GM23248 (cell line): ENCODE data around the gene TMPRSS15. TPM values are rescaled to one million over a fixed set of nuclear protein-coding genes. Genes with fewer than 3 reads are reported as not detected.

Experiments used
- DNase-seq: peaks from one replicate; pipeline ENCODE4 v3.0.0-alpha.2; 2015
- H2AFZ ChIP-seq: fragments of 200-600 bp; sonication (generic); 2 replicates; pipeline ENCODE4 v1.6.1; 2016; ENCODE audit warnings: antibody characterized with exemption
- H3F3A ChIP-seq: fragments of 200-600 bp; sonication (generic); 2 replicates; pipeline ENCODE4 v1.6.1; 2016; ENCODE audit warnings: mild to moderate bottlenecking, antibody characterized with exemption, mixed run types; ENCODE audit not compliant: insufficient read depth
- H3K27ac ChIP-seq: fragments of 200-600 bp; sonication (generic); 2 replicates; pipeline ENCODE4 v1.5.1; 2016; ENCODE audit warnings: mild to moderate bottlenecking
- H3K27me3 ChIP-seq: fragments of 200-600 bp; sonication (generic); replicated peaks from 2 replicates; pipeline ENCODE4 v1.6.1; 2016; ENCODE audit warnings: mild to moderate bottlenecking; ENCODE audit not compliant: insufficient read depth
- H3K36me3 ChIP-seq: fragments of 200-600 bp; sonication (generic); 2 replicates; pipeline ENCODE4 v1.6.1; 2016; ENCODE audit warnings: low read depth, mild to moderate bottlenecking
- H3K4me1 ChIP-seq: fragments of 200-600 bp; sonication (generic); 2 replicates; pipeline ENCODE4 v1.6.1; 2016; ENCODE audit warnings: mild to moderate bottlenecking; ENCODE audit not compliant: insufficient read depth
- H3K4me2 ChIP-seq: fragments of 200-600 bp; sonication (generic); one replicate; pipeline ENCODE4 v1.6.1; 2016; ENCODE audit warnings: mild to moderate bottlenecking; ENCODE audit not compliant: unreplicated experiment
- H3K4me3 ChIP-seq: fragments of 200-600 bp; sonication (generic); 2 replicates; pipeline ENCODE4 v1.5.1; 2016; ENCODE audit warnings: mild to moderate bottlenecking
- H3K79me2 ChIP-seq: fragments of 200-600 bp; sonication (generic); 2 replicates; pipeline ENCODE4 v1.6.1; 2016; ENCODE audit warnings: mild to moderate bottlenecking; ENCODE audit not compliant: insufficient read depth
- H3K9ac ChIP-seq: fragments of 200-600 bp; sonication (generic); 2 replicates; pipeline ENCODE4 v1.6.1; 2016; ENCODE audit warnings: mild to moderate bottlenecking
- H3K9me2 ChIP-seq: fragments of 200-600 bp; sonication (generic); 2 replicates; pipeline ENCODE4 v1.6.1; 2016; ENCODE audit warnings: mixed run types, mild to moderate bottlenecking, moderate library complexity; ENCODE audit not compliant: insufficient read depth
- H3K9me3 ChIP-seq: fragments of 200-600 bp; sonication (generic); one replicate; pipeline ENCODE4 v1.6.1; 2017; ENCODE audit warnings: low read depth
- H4K20me1 ChIP-seq: fragments of 200-600 bp; sonication (generic); 2 replicates; pipeline ENCODE4 v1.6.0; 2016; ENCODE audit not compliant: insufficient read depth
- EZH2 ChIP-seq: fragments of 200-600 bp; sonication (generic); IDR thresholded peaks from 2 replicates; pipeline ENCODE4 v1.6.1; 2018; ENCODE audit warnings: antibody characterized with exemption, mild to moderate bottlenecking; ENCODE audit not compliant: insufficient read depth, poor library complexity, severe bottlenecking
- EZH2phosphoT487 ChIP-seq: fragments of 200-600 bp; sonication (generic); IDR thresholded peaks from 2 replicates; pipeline ENCODE4 v1.6.1; 2018; ENCODE audit warnings: antibody characterized with exemption, moderate library complexity, mild to moderate bottlenecking, low read depth; ENCODE audit not compliant: insufficient read depth
- WGBS, 2 experiments: methylation state at CpG; one replicate each; pipeline ENCODE4 v1.1.6; 2015 to 2017; ENCODE audit warnings: low lambda C conversion rate in 2 of 2, low coverage in 1 of 2; ENCODE audit errors: missing lambda C conversion rate in 2 of 2; 5-methylcytosine and 5-hydroxymethylcytosine counted together
- in situ Hi-C: fragments of 300-500 bp; cut with MboI; formaldehyde crosslinking; loops from 2 replicates; pipeline ENCODE4 v1.15.0; 2020
- polyA plus RNA-seq: library from polyadenylated mRNA; unstranded; fragments of >200 nt; fragmentation: Nextera tagmentation; extraction: Ambion mirVana; gene quantifications from 2 replicates; pipeline ENCODE4 v1.2.1, GENCODE V29; 2016
- total RNA-seq: library from RNA; depleted of rRNA; stranded (reverse); fragments of >200 nt; shearing (Covaris generic); gene quantifications from 2 replicates; pipeline ENCODE4 v1.2.3, GENCODE V29; 2014

Gene TMPRSS15
- total and polyA plus RNA-seq, 2 experiments from 2014 or later = not detected

GRCh38 chr21:18253799-18254198, 149.8 kb downstream of the TMPRSS15 start:
- no peak for TF ChIP-seq EZH2phosphoT487
- TF ChIP-seq EZH2 = no peak
- in situ Hi-C loops = no loop called here

GRCh38 chr21:18253221-18253620, 150.4 kb downstream of the TMPRSS15 start:
- Histone ChIP-seq H3K4me3 (no peak overlapping the region), H3K27me3 (no peaks in the 10 kb centered on the region), H3F3A (no peaks in the 10 kb centered on the region), H3K27ac (no peak overlapping the region), H3K9me2 (no peaks in the 10 kb centered on the region), H4K20me1 (no peaks in the 10 kb centered on the region), H3K4me1 (no peaks in the 10 kb centered on the region), H3K79me2 (no peaks in the 10 kb centered on the region), H3K9me3 (no peaks in the 10 kb centered on the region), H2AFZ (no peak overlapping the region), H3K36me3 (no peaks in the 10 kb centered on the region), H3K9ac (no peak overlapping the region), H3K4me2 (no peak overlapping the region)
- TF ChIP-seq EZH2phosphoT487 (no peak), EZH2 (no peak)
- 2% methylated on average over 2 of the region's 2 CpGs for WGBS, 2 experiments
- DNase-seq = no peak
- in situ Hi-C loops = no loop called here

More at GRCh38 chr21:18253799-18254198, 149.8 kb downstream of the TMPRSS15 start:
- no peak overlapping the region for H3K4me2 ChIP-seq
- no peaks in the 10 kb centered on the region for H3K4me1 ChIP-seq
- H4K20me1 ChIP-seq = no peaks in the 10 kb centered on the region
- H3K27ac ChIP-seq = no peak overlapping the region
- H3K79me2 ChIP-seq = no peaks in the 10 kb centered on the region
- H3K4me3 ChIP-seq = no peak overlapping the region
- no peak overlapping the region for H3K9ac ChIP-seq
- DNase-seq = no peak
- H3K9me3 ChIP-seq = no peaks in the 10 kb centered on the region
- H3F3A ChIP-seq = no peaks in the 10 kb centered on the region
- no peaks in the 10 kb centered on the region for H3K36me3 ChIP-seq
- H3K27me3 ChIP-seq = no peaks in the 10 kb centered on the region
- 0 to 1% methylated on average over 2 of the region's 2 CpGs for WGBS, 2 experiments
- H2AFZ ChIP-seq = no peak overlapping the region
- no peaks in the 10 kb centered on the region for H3K9me2 ChIP-seq

- TF ChIP-seq EZH2 = no peak
- no peak for TF ChIP-seq EZH2phosphoT487
- Histone ChIP-seq H3K36me3 (no peaks in the 10 kb centered on the region), H3K79me2 (no peaks in the 10 kb centered on the region), H3K27ac (no peak overlapping the region), H3K9me2 (no peaks in the 10 kb centered on the region), H3K27me3 (no peaks in the 10 kb centered on the region), H3F3A (no peaks in the 10 kb centered on the region), H3K4me2 (no peak overlapping the region), H3K9me3 (no peaks in the 10 kb centered on the region), H4K20me1 (no peaks in the 10 kb centered on the region), H3K9ac (no peak overlapping the region), H3K4me1 (no peaks in the 10 kb centered on the region), H3K4me3 (no peak overlapping the region), H2AFZ (no peak overlapping the region)
- no peak for DNase-seq
- WGBS, 2 experiments = 1 to 2% methylated on average over 5 of the region's 5 CpGs
- in situ Hi-C loops = no loop called here
These were observed 150.9 kb downstream of the TMPRSS15 start for GRCh38 chr21:18252680-18253079.

- H3K36me3 ChIP-seq = no peaks in the 10 kb centered on the region
- no peak for TF ChIP-seq EZH2
- no peak for TF ChIP-seq EZH2phosphoT487
- no peaks in the 10 kb centered on the region for H3K27me3 ChIP-seq
- no peak overlapping the region for H2AFZ ChIP-seq
- H3K4me2 ChIP-seq = no peak overlapping the region
- no peaks in the 10 kb centered on the region for H3F3A ChIP-seq
- WGBS, 2 experiments = 2 to 7% methylated on average over 4 of the region's 4 CpGs
- H3K79me2 ChIP-seq = no peaks in the 10 kb centered on the region
- H3K9me3 ChIP-seq = no peaks in the 10 kb centered on the region
- DNase-seq = no peak
- in situ Hi-C loops = no loop called here
- no peaks in the 10 kb centered on the region for H4K20me1 ChIP-seq
- H3K4me3 ChIP-seq = no peak overlapping the region
- H3K9ac ChIP-seq = no peak overlapping the region
- no peaks in the 10 kb centered on the region for H3K9me2 ChIP-seq
- no peaks in the 10 kb centered on the region for H3K4me1 ChIP-seq
- H3K27ac ChIP-seq = no peak overlapping the region
These were observed 151.3 kb downstream of the TMPRSS15 start for GRCh38 chr21:18252256-18252655.

GRCh38 chr21:18251065-18251464, 152.5 kb downstream of the TMPRSS15 start:
- no peaks in the 10 kb centered on the region for H3K9me2 ChIP-seq
- H3K27ac ChIP-seq = no peak overlapping the region
- no peak overlapping the region for H3K4me3 ChIP-seq

More at GRCh38 chr21:18251065-18251464, 152.5 kb downstream of the TMPRSS15 start:
- no peaks in the 10 kb centered on the region for H3K27me3 ChIP-seq
- no peak overlapping the region for H3K4me2 ChIP-seq
- no peaks in the 10 kb centered on the region for H3K4me1 ChIP-seq
- H3F3A ChIP-seq = no peaks in the 10 kb centered on the region
- H3K36me3 ChIP-seq = no peaks in the 10 kb centered on the region
- no peaks in the 10 kb centered on the region for H4K20me1 ChIP-seq
- DNase-seq = no peak
- H3K9me3 ChIP-seq = no peaks in the 10 kb centered on the region
- TF ChIP-seq EZH2 (no peak), EZH2phosphoT487 (no peak)
- no peak overlapping the region for H3K9ac ChIP-seq
- no peak overlapping the region for H2AFZ ChIP-seq
- H3K79me2 ChIP-seq = no peaks in the 10 kb centered on the region
- in situ Hi-C loops = no loop called here
